GM21360 (cell line): ENCODE data around the gene FOXK2.
"Not testable (repeated sequence)": the region's sequence is repeated elsewhere in the genome, so short reads cannot be mapped to it uniquely, and the experiment has no call there.

ENCODE experiments used
- ATAC-seq: cut with Tn5 transposase; IDR thresholded peaks from one replicate; pipeline ENCODE4 v1.9.1; 2021; ENCODE audit warnings: mild to moderate bottlenecking, moderate library complexity; ENCODE audit not compliant: unreplicated experiment

The FOXK2 gene

DNA sequence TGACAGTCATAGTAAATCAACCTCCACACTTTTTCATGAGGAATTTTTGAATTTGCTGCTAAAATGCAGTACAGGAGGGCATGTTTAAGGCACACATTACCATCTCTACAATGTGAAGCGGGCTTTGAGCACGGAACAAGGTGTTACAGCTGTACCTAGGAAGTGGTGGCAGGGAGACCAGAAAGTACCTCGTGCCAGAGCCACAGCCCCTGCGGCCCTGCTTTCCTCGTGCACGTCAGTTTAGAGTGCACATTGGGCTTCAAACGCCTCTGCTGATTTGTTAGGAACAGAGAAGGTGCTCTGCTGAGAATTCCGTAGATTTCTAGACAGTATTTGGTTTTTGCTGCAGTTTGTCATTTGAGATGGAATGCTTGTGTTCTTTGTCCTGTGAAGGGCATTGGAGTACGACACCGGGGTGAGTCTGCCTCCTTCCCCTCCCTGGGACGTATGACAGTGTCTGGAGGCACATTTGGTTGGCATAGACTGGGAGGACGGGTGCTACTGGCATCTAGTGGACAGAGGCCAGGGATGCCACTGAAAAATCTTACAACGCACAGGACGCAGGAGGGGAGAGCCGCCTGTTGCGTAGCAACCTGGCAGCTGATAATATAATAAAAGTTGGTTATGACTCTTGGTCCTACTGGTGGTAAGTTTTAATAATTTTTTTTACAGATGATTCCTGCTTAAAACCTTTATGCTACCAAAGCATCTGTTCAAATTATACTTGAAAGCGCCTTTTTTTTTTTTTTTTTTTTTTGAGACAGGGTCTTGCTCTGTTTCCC is 9.1 kb downstream of the FOXK2 start:
- ATAC-seq: no peak

DNA sequence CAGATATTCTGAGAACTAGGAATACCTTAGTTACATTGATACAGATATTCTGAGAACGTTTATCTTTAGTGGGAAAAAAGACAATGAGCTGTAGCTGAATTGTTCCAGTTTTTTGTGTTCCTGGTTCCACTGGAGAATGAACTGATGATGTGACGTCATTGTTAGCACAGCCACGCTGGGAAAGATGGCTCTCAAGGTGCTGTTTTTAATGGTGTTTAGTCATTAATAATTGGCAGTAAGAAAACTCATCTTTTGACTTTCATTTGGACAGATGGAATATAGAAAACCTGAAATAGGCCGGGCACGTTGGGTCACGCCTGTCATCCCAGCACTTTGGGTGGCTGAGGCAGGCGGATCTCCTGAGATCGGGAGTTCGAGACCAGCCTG is 10.4 kb downstream of the FOXK2 start:
- no peak for ATAC-seq

DNA sequence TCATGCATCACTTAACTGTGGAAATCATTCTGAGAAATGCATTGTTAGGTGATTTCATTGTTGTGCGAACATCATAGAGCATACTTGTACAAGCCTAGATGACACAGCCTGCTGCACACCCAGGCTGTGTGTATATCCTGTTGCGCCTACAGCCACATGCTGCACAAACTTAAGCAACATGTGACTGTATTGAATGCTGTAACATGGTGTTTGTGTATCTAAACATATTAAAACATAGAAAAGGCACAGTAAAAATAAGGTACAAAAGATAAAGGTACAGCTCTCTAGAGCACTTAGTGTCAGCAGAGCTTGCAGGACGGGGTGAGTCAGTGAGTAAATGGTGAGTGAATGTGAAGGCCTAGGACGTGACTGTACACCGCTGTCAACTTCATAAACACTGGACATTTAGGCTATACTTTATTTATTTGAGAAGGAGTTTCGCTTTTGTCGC is 11.9 kb downstream of the FOXK2 start:
- ATAC-seq: no peak

DNA sequence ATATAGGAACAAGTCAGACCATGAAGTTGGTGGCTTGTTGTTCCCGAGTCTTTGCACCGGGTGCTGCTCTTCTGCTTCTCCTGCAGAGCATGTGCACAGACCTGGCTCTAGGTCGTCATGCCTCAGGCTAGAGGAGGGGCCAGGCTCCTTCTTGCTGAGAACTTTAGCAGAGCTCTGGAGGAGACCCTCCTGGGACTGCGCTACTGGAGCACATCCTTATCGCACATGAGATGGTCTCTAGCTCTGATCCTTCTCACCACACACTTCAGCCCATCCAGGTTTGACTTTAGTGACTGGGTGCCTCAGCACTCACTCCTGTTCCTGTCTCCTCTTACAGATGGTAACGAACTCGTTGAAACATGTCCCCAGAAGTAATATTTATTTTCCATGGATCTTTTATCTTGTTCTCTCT is 14.9 kb downstream of the FOXK2 start:
- ATAC-seq: no peak

DNA sequence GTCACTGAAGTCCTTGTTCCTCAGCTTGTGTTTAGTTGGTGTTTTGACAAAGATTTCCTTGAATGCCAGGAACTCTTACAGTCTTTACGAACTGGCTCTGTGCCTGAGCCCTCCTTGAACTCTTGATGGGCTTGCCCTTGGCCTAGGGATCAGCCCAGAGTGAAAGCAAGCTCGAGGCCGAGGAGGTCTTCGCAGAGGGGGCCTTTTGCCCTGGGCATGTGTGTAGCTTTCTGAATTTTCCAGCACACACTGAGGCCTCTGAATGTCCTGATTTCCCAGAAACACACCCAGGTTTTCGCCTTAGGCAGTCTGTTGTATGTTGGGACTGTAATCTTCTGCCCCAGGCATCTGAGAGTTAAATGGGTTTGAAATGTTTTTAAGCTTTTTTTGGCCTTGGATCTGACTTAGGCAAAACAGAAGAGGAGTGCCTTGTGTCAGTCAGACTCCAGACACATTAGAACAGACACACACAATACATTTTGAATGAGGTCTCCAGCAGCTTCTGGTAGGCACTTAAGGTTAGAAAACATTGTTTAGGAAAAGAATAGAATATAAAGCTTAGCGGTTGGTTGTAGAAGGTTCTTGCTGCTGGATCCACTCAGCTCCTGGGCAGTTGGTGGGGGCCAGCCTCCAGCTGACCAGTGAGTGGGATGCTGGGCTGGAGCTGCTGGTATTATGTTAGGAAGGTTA is 17.1 kb downstream of the FOXK2 start:
- ATAC-seq: no peak

DNA sequence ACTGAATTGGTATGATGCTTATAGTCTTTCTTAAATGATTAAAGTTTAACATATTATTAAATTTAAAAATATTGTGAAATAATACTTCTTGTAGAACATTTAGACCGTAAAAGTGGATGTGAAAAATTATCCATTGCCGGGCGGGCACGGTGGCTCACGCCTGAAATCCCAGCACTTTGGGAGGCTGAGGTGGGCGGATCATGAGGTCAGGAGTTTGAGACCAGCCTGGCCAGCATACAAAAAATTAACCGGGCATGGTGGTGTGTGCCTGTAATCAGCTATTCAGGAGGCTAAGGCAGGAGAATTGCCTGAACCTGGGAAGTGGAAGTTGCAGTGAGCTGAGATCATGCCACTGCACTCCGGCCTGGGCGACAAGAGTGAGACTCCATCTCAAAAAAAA is 17.7 kb downstream of the FOXK2 start:
- ATAC-seq: not testable (repeated sequence)

DNA sequence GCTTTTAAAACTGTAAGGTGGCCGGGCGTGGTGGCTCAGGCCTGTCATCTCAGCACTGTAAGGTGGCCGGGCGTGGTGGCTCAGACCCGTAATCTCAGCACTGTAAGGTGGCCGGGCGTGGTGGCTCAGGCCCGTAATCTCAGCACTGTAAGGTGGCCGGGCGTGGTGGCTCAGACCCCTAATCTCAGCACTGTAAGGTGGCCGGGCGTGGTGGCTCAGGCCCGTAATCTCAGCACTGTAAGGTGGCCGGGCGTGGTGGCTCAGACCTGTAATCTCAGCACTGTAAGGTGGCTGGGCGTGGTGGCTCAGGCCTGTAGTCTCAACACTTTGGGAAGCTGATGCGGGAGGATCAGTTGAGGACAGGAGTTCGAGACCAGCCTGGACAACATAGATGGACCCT is 19.5 kb downstream of the FOXK2 start:
- not testable (repeated sequence) for ATAC-seq

DNA sequence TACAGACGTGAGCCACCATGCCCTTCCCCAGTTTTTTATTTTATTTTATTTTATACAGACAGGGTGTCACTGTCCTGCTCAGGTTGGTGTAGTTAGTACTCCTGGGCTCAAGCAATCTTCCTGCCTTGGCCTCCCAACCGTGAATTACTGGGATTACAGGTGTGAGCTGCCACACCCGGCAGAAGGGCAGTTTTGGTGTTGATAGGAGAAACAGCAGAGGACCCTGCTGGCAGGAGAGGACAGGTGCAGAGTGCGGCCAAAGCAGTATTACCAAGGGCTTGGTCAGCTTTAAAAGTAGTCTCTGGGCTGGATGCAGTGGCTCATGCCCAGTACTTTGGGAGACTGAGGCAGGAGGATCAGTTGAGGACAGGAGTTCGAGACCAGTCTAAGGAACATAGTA is 22.9 kb downstream of the FOXK2 start:
- no peak for ATAC-seq

DNA sequence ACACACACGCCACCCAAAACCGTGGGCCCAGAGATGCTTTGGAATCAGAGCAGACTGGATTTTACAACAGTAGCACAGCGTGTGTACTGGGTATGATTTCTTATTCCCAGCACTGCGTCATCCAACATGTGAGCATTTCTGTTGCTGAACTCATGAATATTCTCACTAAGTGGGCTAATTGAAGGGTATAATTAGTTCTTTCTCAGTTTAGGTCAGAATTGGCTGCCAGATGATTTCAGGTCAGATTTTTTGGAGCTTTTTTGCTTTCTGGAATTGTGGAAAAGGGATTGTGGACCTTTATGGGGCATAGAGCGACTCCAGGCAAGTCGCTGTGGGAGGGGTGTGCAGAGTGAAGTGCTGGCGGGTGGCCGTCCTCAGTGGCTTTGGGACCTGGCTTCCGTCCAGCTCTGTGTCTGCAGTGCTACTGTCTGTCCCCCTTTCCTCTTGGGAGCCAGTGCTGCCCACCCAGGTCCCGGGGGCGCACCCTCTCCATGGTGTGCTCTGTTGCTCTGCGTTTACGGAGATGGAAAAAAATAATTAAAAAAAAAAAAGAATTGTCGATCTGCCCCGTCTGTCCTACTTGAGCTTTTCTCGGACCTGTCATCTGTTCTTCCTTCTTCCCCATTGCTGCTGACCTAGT is 25.0 kb downstream of the FOXK2 start:
- ATAC-seq: no peak

DNA sequence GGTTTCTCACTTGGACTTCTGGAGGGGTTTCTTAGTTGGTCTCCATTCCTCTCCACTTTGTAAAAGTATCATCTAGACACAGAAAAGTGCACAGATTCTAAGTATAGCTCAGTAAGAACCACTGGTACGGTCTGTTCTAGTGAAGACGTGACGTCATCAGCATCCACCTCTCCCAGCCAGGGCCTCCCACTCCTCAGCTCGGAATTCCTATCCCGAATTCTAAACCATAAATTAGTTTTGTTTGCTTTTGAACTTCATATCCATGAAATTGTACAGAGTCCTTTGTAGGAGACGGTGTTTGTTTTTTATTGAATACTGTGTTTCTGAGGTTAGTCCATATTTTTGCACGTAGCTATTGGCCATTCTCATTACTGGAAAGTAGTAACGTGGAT is 25.5 kb downstream of the FOXK2 start:
- ATAC-seq: no peak

DNA sequence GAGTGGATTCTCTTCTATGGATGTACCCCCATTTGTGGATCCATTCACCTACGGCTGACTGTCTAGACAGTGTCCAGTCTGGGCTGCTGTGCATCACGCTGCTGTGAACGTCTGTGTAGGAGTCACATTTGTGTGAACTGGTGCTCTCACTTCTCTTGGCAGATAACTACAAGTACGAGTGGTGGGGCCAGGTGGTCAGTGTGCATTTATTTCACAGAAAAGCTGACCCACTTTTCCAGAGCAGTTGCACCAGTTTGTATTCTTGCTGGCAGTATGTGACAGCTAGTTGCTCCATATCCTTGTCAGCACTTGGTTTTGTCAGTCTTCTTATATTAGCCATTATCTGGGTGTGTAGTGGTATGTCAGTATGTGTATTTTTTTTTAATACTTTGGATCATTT is 28.4 kb downstream of the FOXK2 start:
- ATAC-seq: no peak

DNA sequence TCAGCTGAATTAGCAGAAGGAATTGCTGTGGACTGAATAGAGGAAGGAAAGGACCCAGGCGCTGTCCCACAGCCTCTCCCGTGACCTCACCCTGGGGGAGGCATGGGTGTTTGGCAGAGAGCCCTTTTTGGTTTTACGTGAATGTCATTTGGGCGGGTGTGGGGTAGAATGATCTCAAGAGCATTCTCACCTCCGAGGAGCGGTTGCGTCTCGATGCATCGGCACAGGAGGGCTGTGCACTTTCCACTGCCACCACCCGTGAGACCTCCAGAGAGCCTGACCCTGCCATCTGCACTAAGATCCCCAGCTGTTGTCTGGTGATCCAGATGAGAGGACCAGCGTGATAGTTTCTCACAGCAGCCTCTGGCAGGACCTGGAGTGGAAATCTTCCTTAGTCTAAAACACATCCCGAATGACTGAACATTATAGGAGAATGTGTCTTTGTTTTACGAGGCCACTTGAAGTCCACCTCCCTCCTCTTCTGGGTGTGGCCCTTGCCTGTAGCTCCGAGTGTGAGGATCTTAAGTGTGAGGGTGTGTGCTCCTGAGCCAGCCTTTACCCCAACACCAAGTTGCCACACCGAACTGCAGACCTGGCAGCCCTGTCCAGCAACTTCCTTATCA is 29.3 kb downstream of the FOXK2 start:
- no peak for ATAC-seq

DNA sequence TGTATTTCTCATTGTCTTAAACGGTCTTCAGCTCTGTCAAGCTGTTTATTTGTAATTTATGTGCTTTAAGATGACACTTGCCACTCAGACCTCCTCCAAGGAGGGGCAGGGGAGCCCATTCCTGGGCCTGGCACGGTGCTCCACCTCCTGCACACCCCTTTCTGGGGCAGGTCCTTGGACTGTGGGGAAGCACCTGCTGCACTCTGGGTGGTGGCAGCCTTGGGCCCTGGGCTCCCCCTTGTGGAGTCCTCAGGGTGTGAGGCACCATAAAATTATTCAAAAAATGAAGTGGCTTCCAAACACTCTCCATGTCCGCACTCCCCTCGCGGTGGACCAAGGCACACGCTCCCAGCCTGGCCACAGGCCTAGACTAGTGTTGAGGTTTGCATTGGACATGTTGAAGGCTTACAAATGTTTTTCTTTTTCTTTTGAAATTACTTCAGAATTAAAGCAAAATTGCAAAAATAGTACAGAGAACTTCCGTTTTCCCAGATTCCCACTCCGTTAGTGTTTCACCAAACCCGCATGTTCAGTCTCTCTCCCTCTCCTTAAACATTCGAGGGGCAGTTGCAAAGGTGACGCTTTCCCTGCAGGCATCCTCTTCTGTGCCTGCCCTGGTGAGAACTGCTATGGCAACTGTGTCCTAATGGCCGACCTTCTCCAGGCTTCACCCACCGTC is 32.4 kb downstream of the FOXK2 start:
- ATAC-seq: peak; percentile 72

DNA sequence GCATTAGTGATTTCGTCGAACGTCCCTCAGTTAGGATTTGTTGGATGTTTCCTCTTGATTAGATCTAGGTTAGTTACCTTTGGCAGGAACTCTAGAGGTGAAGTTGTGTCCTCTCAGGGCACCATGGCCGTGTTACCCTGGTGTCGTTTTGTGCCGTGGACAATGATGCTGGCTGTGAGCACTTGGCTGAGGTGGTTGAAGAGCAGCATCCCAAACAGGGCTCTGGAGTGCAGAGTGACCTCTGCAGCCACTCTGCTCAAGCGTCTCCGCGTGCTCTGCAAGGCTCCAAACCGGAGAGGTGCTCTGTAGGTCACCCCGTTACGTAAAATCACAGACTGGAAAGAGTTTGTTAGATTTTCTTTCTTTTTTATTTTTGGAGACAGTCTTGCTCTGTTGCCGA is 33.0 kb downstream of the FOXK2 start:
- no peak for ATAC-seq

DNA sequence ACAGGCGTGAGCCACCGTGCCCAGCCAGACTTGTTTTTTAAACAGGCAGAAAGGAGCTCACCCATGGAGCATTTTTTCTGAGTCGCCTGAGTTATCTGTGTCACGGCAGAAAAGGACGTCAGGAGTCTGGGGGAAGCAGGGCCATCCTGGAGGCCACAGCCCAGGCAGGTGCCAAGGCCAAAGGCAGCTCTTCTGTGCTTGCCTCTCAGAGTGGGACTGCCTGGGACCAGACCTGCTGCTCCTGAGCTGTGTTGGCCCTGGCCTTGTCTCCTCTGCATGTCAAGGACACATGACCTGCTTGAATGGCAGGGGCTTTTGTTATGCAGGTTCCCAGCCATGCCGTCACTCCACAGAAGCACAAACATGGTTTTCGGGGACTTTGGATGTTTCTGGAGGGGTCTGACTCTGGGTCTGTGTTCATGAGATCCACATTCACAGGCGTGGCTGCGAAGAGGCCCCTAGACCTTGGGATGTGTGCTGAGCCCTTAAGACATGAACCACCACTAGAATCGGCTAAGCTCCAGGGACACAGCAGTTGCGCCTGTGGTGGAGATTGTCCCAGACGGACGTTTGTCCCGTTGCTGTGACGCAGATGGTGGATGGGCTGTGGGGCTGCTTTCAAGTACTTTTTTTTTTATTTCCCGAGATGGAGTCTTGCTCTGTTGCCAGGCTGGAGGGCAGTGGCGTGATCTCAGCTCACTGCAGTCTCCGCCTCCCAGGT is 33.8 kb downstream of the FOXK2 start:
- ATAC-seq: no peak

DNA sequence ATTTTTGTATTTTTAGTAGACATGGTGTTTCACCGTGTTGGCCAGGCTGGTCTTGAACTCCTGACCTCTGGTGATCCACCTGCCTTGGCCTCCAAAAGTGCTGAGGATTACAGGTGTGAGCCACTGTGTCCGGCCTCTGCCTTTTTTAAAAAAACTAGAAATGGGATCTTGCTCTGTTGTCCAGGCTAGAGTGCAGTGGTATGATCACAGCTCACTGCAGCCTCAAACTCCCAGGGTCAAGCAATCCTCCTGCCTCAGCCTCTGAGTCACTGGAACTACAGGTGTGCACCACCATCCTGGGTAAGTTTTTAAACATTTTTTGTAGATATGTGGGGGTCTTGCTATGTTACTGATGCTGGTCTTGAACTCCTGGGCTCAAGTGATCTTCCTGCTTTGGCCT is 38.0 kb downstream of the FOXK2 start:
- ATAC-seq: not testable (repeated sequence)

DNA sequence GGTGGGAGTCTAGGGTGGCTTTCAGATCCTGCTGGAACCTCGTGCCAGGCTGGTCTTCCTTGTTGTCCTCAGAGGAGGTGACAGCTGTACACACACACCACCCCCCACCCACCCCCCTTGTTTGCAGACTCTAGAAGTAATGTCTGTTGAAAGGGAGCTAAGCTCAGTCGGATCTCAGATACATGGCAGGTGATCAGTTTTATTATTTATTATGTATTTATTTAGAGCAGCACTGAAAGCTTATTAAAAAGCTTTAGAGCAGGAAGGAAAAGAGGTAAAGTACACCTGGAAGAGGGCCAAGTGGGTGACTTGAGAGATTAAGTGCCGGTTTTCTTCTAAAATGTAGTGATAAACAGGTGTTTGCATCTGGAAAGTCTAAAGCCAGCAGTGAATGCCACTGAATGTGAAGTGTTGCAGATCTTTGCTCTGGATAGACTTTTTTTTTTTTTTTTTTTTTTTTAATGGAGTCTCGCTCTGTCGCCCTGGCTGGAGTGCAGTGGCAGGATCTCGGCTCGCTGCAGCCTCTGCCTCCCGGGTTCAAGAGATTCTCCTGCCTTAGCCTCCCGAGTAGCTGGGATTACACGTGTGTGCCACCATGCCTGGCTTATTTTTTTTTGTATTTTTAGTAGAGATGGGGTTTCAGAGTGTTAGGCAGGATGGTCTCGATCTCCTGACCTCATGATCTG is 40.2 kb downstream of the FOXK2 start:
- no peak for ATAC-seq

DNA sequence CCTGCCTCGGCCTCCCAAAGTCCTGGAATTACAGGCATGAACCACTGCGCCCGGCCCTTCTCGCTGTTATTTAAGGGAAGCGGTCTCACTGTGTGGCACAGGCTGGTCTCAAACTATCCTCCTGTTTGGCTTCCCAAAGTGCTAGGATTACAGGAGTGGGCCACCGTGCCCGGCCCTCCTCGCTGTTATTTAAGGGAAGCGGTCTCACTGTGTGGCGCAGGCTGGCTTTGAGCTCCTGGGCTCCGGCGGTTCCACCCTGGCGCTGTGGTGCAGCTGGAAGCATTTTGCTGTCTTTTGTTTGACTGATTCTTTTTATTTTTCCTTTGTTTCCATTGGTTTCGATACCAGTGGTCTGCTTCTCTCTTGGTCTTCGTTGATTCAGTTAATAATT is 40.7 kb downstream of the FOXK2 start:
- ATAC-seq: no peak

DNA sequence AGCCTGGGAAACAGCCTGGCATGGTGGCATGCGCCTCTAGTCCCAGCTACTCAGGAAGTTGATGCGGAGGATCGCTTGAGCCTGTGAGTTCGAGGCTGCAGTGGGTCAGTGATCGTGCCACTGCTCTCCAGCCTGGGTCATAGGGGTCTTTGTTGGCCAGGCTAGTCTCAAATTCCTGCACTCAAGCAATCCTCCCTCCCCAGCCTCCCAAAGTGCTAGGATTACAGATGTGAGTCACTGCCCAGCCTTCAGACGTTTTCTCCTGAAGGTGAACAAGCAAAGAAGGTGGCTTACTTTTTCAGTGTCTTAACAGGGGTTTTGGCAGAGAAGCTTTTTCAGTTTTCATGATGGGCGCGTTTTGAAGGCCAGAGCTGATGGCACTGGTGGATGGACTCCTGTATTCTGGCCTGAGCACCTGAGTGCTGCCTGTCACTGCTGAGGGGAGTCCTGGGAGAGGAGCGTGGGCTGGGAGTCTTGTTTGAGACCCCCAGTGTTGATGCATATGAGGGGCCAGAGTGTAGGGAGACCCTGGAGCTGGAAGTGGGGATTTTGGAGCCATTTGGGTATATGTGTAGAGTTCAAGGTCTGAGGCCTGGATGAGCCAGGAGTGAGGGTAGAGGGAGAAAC is 41.4 kb downstream of the FOXK2 start:
- ATAC-seq: no peak
